G401 (cell line): ENCODE measurements around the gene BTG3. TPM values are rescaled to one million over a fixed set of nuclear protein-coding genes. Genes with fewer than 3 reads are reported as not detected.

Experiments used
- DNase-seq: peaks from one replicate; pipeline ENCODE4 v3.0.0-alpha.2; 2015; ENCODE audit warnings: low spot score
- in situ Hi-C: cut with HindIII; loops from 2 replicates; pipeline ENCODE4 v1.10.0; 2016; ENCODE audit warnings: low sequenced_read_pairs, mixed read lengths
- total RNA-seq: library from RNA; depleted of rRNA; stranded (reverse); fragments of >200 nt; shearing (Covaris generic); gene quantifications from 2 replicates; pipeline ENCODE4 v1.2.3, GENCODE V29; 2014; rRNA removed

BTG3 gene, protein sequence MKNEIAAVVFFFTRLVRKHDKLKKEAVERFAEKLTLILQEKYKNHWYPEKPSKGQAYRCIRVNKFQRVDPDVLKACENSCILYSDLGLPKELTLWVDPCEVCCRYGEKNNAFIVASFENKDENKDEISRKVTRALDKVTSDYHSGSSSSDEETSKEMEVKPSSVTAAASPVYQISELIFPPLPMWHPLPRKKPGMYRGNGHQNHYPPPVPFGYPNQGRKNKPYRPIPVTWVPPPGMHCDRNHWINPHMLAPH
- 43.7 and 51.1 TPM in 2 replicates for total RNA-seq

DNA sequence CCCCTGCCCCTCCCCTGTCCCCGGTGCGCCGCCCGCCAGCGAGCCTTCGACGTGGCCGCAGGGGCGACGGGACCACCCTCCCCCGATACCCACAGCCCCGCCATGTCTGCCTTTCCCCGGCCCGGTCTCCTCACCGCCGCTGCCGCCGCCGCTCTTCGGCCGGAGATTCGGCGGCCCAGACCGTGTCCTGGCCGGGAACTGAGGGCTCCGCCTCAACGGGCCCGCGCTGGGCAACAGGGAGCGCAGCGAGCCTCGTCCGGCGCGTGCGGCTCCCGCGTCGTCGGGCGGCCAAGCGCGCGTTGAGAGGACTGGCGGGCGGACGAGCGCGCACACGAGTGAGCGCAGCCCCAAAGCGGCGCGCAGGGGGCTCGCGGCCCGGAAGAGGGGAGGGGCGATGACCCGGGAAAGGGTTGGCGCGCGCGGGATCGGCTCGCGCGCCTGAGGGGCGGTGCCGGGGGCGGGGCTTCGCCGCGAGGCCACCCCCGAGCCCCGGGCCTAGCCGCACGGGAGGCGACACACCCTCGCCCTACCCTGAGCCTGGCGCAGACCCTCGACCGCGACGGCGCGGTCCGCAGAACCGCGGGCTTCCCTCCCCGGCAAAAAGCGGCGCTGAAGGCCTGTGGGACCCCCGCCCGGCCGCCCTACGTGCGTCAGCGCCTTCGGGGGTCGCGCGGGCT lies at the start of gene BTG3:
Gene BTG3, minus strand, starts transcription at position 337 of the 677 bp plus-strand sequence. CDS start 3,757 bp downstream, outside the sequence.
- in situ Hi-C loops: no loop called here
- DNase-seq: peak; percentile 14

DNA sequence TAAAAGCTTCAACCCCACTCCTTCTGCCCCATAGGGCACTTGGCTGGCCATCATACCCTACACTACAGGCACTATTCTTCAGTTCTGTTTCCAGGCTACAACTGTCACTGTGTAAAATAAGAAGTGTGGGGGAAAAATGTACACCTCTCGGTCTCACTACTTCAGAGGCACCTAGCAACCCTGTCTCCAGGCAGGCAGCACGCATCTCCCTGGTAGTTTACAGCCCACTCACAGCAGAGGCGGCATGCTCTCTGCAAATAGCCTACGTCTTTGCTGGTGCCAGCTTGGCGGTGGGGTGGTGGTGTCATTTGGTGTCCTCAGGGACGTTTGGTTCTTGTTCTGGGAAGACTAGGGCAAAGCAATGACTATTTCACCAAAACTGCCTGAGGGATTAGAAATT lies 48.2 kb upstream of the BTG3 start:
- in situ Hi-C loops: no loop called here
- DNase-seq: no peak

DNA sequence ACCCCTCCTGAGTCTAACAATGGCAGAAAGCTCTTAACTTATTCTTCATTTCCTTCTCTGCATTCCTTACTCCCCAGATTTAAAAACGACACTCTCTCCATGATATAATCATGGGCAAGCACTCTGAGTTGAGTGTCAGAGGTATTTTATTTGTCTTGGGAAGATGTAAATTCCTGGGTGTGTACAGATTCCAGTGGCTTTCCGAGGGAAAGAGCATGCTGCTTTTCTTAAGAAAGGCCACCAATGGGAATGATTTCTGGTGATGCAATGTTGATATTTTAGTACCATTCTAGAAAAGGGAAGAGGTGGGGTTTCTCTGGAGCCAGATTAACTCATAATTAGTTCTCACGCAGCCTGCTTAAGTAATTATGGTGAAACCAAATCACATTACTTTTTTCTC lies 47.8 kb upstream of the BTG3 start:
- no peak for DNase-seq
- in situ Hi-C loops: no loop called here

DNA sequence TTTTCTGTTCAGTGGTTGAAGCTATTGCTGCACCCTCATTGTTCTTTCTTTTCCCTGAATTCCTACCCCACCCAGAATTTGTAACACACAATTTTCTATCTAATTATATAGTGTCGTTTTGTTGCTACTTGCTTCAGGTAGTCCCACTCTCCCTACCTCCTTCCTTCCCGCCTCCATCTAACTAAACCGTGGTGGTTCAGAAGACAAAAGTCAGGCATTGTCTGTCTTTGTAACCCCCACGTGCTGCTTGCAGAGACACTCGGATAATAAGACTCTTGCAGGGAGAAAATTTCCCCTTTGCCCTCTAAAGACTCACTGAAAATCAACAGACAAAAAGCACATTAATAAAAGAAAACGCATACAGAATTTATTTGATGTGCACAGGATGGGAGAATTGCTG lies 46.2 kb upstream of the BTG3 start:
- in situ Hi-C loops: no loop called here
- DNase-seq: no peak

DNA sequence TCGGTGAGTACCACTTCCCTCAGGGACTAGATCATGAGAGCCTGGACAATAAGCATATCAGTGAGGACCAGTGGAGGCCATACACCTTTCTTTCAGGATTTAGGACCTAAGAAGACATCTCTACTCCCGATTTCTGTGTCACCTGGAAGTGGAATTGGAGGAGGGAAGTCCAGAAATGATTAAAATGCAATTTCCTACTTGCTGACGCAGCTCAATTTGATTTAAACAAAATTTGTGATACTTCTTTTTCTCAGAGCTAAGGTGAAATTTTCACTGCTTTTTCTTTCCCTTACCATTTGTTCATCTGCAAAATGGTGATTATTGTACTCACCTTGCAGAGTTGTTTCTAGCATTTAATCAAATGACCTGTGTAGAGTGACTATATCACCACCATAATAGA lies 38.8 kb upstream of the BTG3 start:
- in situ Hi-C loops: no loop called here
- no peak for DNase-seq

DNA sequence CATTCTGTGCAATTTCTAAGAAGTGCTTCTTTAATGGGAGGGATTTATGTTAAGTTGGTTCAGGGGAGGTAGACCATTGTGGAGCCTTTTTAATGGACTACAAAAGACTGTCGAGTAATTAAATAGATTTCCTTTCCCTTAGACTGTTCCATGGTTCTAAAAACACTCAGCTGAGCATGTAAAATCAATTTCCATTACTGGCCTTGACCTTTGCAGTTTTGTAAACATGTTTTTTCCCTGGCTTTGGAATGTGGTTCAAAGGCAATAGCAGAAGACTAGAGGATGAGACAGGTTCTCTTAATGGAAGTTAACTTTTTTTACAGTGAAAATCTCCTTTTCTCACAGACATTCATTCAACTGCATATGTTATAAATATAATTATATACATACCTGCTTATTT lies 37.6 kb upstream of the BTG3 start:
- in situ Hi-C loops: no loop called here
- no peak for DNase-seq

DNA sequence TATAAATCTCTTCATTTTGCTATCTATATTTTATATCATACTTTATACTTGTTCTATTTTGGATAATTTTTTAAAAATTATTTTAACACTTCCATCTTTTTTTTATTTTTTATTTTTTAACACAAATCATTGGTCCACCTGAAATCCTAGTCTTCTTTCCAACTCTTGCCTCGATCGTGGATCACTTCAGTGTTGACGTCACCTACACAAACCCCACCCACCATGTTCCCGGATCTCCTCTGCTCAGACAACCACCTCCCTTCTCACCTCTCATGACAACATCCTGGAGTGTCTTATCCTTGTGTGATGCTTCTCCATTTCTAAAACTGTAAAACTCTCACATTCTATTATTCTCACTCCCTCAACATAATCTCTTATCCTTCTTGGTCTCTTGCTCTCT lies 34.1 kb upstream of the BTG3 start:
- no peak for DNase-seq
- in situ Hi-C loops: no loop called here

DNA sequence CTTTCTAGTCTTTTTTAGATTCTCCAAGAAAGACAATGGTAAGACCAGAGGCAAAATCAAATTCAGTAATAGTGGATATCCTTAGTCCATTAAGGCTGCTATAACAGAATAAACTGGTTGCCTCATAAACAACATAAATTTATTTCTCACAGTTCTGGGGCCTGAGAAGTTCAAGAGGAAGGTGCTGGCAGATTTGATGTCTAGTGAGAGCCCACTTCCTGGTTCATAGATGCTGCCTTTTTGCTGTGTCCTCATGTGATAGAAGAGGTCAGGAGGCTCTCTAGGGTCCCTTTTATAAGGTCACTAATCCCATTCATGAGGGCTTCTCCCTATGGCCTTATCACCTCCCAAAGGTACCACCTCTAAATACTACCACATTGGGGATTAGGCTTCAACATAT lies 31.5 kb upstream of the BTG3 start:
- in situ Hi-C loops: no loop called here
- no peak for DNase-seq

DNA sequence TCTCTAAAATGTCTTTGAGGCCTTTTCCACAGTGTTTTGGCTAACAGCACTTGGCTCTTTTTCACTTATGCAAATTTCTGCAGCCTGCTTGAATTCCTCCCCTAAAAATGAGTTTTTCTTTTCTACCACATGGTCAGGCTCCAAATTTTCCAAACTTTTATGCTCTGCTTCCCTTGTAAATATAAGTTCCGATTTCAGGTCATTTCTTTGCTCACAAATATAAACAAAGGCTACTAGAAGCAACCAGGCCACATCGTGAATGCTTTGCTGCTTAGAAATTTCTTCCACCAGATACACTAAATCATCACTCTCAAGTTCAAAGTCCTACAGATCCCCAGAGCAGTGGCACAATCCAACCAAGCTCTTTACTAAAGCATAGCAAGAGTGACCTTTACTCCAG lies 28.1 kb upstream of the BTG3 start:
- no peak for DNase-seq
- in situ Hi-C loops: no loop called here

DNA sequence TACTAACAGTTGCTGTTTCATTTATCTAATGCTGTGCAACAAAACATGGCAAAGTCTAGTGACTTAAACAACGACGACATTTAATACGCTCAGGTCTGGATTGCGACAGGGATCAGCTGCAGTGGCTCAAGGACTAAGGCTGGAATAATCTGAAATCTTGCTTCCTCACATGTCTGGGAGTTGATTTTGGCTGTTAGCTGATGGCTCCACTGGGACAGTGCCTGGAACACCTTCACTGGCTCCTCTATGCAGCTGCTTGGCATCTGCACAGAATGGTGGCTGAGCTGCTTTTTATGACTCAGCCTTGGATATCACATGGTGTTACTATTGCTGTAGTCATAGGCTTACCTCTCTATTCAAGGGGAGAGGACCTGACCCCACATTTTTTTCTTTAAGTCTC lies 24.0 kb upstream of the BTG3 start:
- in situ Hi-C loops: no loop called here
- no peak for DNase-seq

DNA sequence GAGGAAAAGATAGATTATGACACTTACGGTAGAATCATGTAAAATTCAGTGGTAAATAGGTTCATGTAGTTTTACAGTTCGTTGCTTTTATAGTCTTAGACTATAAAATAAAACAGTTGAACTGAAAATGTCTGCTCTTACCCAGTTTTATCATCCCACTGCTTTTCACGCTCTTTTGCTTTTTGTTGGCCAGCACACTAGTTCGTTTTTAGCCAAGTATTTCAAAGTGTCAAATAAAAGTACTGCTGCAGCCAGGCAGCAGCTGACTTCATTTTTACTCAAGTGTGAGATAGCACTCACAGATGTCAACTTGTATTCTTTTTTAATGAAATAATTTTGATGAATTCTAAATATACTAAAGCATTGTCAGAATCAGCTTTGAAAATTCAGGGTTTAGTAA lies 18.5 kb upstream of the BTG3 start:
- DNase-seq: no peak
- in situ Hi-C loops: no loop called here

DNA sequence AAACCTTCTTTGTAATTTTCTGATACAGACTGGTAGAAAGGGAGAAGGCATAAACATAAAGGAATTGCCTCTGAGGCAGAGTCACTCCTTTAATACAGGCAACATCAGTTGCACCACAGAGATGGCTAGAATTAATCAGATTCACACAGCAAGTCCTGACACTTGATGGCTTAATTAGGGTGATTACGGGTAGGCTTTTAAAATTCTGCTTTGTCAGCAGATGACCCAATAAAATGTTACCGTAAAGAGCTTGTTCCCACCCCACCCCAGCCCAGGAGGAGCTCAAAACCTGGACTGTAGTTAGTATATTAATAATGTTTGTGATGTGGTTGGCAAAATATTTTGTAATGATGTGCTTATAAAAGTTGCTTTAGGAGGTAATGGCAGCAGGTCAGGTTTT lies 9.3 kb upstream of the BTG3 start:
- in situ Hi-C loops: no loop called here
- DNase-seq: no peak

DNA sequence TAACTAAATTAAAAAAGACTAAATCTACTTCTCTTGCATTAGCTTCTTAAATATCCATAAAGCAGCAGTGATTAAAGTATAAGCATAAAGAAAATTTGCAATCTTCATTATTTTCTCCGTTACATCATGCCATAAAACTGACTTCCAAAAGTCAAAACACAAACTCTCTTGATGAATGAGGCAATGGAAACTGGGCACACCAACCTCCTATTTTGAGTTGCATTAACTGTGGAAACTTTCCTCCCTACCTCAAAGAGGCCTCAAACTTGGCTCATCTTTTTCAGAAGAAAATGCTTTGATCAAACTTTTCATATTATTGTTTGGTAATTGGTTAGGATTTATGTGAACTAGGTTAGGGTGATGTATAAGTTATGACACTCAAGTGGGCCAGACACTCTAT lies 4.1 kb upstream of the BTG3 start:
- in situ Hi-C loops: no loop called here
- no peak for DNase-seq

DNA sequence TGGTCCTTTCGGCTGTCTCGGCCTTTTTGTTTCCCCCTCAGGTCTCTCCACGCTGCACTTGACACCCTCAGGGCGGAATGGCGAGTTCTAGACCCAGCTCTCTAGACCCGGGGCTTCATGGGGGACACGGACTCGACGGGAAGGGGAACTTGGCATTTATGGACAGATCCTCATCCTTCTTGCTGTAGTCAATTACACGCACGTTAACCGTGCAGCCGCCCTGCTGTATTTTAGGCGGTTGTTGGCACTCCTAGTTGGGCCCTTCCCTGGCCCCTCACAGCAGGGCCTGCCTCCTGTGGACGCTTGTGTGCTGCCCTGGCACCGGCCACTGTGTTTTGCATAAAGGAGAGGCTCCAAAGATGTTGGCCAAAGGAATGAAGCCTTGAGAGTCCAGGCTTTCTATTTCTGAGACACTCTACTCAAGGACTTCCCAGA lies 558 bp upstream of the BTG3 start:
- DNase-seq: no peak
- in situ Hi-C loops: no loop called here

DNA sequence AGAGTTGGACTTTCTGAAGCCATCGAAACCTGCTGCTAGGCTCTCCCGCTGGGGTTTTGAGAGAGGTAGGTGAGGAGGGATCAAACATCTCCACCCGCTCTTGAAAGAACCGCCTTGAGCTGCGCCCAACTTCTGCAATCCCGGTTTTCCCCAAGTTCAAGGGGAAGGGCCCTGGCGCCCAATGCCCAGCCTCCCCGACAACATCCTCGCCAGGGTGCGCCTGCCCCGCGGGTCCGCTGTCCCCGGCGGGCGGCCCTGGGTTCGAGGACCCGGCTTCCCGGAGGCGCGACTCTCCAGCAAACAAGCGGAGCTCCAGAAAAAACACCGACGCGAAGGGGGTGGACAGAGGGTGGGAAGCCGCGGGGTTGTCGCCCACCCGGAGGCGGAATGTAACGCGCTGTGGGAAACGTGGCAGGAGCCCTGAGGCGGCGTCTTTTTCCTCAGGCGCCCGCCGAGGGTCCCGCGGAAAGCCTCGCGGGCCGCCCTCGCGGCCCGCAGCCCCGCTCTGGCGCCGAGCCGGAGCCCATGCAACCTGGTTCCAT lies 607 bp downstream of the BTG3 start:
- DNase-seq: no peak
- in situ Hi-C loops: no loop called here

DNA sequence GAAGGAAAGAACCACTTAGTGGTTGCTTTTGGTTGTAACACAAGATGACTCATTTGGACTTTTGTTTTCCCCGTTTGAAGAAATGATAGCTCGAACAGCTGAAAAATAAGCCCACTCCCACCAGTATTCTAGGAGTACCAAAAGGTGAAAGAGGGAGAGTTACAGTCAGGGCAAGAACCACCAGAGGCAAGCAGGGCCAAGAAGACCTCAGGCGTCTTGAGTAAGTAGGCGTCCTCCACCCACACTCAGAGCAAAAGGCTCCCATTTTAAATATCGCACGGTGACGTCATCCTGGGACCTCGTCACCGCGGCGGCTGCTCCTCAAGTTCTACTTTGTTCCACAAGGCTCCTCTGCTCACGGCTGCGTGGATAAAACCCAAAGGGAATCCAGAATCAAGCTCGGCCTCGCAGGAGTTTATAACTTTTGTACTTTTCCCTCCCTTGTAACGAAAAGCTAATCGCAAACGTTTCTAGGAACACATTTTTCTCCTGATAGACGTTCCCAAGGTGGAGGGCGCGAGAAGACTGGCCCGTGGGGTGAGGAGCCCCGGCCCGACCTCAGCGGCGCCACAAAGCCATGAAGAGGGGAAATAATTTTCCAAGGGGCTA lies 1.2 kb downstream of the BTG3 start:
- DNase-seq: peak; percentile 46
- in situ Hi-C loops: no loop called here

DNA sequence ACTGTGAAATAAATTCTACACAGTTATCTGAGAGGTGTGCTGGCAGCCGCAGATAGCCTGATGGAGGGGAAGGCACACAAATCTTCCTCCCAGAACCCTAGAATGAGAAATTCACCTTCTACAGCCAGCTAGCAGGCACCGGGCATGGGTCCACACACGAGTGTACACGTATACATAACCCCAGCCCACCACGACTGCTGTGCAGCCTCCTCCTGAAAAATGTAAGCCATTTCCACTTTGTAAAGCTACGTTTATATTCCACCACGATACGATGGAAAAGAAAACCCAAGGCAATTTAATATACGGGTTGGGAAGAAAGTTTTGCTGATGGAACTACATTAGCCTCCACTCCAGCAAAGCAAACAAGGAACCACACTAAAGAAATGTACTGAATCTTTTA lies 1.8 kb downstream of the BTG3 start:
- no peak for DNase-seq
- in situ Hi-C loops: no loop called here

DNA sequence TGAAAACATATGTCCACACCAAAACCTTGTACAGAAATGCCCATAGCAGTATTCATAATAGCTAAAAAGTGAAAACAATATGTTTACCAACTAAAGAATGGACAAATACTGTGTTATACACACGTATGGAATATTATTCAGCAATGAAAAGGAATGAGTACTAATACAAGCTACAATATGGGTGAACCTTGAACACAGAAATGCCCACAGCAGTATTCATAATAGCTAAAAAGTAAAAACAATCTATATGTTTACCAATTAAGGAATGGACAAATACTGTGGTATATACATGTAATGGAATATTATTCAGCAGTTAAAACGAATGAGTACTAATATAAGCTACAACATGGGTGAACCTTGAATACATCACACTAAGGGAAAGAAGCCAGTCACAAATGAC lies 3.0 kb downstream of the BTG3 start:
- in situ Hi-C loops: no loop called here
- no peak for DNase-seq

DNA sequence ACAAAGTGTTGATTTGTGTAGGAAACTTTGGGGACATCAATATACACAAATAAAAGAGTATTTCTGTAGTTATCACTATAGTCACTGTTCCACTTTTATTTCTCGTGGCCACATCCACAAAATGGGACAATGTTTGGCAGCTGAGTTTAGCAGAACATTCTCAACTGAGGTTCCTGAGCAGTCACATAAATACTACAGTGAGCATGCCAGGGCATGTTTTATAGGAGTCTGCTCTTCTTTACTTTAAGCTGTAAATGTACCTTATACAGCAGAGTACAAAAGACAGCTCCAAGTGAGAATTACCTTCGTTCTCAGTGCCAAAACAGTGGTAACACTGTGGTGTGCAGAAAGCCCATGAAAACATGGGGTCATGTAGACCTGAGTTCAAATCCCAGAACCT lies 5.0 kb downstream of the BTG3 start:
- DNase-seq: no peak
- in situ Hi-C loops: no loop called here

DNA sequence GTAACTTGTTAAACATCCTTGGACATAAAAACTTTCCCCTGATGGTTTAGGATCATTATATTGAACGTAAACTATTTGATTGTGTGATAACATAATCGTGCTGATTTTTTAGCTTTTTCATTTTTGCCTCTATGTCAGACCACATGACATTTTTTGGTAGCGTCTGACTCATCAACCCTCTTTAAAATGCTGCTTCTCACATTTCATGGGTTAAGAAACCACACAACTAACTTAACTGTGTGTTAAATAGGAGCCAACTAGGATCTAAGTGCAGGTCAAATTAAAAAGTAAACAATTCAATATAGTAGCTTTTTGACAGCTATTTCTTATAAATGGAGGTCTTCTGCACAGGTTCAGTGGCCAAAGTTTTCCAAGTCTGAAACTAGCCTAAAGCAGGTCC lies 9.8 kb downstream of the BTG3 start:
- no peak for DNase-seq
- in situ Hi-C loops: no loop called here

DNA sequence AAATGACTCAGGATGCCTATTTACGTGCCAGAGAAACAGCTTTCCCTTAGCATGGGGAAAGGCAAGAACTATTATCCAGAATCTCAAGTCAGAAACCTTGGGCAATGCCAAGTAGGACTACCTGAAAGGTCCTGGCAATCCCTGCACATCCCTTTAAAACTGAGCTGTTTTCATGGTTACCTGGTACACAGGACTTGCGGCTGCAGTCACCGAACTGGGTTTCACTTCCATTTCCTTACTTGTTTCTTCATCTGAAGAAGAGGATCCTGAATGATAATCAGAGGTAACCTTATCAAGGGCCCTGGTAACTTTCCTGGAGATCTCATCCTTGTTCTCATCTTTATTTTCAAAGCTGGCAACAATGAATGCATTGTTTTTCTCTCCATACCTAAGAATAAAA lies 14.3 kb downstream of the BTG3 start:
- no peak for DNase-seq
- in situ Hi-C loops: no loop called here
